ENCODE measurements around the gene PDPN.

Gene PDPN

GRCh38 chr1:13577846-13578245 lies 5.8 kb upstream of the PDPN start:
- DNase-seq (ENCODE audit: low read depth) = no peak

DNA sequence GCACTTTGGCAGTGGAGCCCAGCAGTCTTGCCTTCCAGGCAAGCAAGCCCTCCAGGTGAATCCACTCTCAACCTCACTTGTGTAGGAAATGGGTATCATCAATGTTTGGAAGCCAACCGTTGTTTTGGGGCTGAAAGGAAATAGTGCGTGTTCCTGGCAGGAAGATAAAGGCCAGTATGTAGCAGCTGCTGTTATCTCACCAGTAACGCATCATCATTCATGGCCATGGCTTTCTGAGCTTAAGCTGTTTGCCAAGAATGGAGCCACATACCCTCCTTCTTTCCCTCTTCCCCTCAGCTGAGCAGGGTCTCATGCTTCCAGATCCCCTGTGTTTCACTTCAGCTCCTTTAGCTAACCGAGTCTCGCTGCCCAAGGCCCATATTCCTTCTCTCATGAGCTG lies 2.2 kb upstream of the PDPN start:
- no peak for DNase-seq (ENCODE audit: low read depth)

GRCh38 chr1:13582713-13583443 lies 754 bp upstream of the PDPN start:
- DNase-seq (ENCODE audit: low read depth) = no peak

- peak; percentile 87 for DNase-seq (ENCODE audit: low read depth)
These were observed 547 bp downstream of the PDPN start for GRCh38 chr1:13583966-13584791.

- no peak for DNase-seq (ENCODE audit: low read depth)
These were observed 1.4 kb downstream of the PDPN start for GRCh38 chr1:13584876-13585611.

- no peak for DNase-seq (ENCODE audit: low read depth)
These were observed 2.0 kb downstream of the PDPN start for GRCh38 chr1:13585612-13585991.

GRCh38 chr1:13586001-13586400 lies 2.4 kb downstream of the PDPN start:
- peak; percentile 56 for DNase-seq (ENCODE audit: low read depth)

- DNase-seq (ENCODE audit: low read depth) = peak; percentile 82
These were observed 3.8 kb downstream of the PDPN start for GRCh38 chr1:13587256-13588030.

DNA sequence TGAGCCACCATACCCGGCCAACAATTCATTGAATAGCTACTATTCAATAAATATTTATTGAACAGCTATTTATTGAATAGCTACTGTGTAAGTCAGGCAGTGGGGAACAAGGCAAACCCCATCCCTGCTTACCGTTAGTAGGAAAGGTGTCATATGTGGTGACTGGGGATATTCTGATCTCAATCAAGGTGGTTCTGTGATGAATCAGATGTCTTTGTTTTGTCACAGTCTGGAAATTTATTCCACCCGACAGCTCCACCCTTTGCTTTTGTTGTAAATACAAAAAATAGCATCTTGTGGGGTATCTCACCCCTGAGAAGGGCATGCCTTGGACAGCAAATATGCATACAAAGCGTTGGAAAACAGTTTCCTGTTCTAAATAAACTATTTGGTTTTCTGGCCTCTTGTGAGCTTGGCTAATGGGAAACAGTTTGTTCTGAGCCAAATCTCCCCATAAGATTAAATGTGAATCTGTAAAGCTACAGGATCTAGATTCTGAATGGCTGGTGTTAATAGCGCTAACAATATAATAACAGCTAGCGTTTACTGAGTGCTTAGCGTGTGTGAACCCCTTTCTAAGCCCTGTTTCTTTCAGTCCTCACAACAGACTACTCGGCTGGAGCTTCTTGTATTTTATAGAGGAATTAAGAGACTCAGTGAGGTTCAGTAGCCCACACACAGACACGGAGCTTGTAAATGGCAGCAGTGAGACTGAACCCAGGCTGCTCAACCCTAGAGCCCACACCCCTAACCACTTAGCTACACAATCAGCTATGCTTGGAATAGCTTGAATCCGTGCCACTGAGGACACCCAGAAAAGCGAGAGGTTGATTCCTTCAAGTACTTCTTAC lies 5.5 kb downstream of the PDPN start:
- DNase-seq (ENCODE audit: low read depth) = no peak

- peak; percentile 79 for DNase-seq (ENCODE audit: low read depth)
These were observed 6.9 kb downstream of the PDPN start for GRCh38 chr1:13590486-13590885.

- peak; percentile 97 for DNase-seq (ENCODE audit: low read depth)
These were observed 10.0 kb downstream of the PDPN start for GRCh38 chr1:13593511-13594131.

GRCh38 chr1:13595411-13595810 lies 11.8 kb downstream of the PDPN start:
- DNase-seq (ENCODE audit: low read depth) = no peak

DNA sequence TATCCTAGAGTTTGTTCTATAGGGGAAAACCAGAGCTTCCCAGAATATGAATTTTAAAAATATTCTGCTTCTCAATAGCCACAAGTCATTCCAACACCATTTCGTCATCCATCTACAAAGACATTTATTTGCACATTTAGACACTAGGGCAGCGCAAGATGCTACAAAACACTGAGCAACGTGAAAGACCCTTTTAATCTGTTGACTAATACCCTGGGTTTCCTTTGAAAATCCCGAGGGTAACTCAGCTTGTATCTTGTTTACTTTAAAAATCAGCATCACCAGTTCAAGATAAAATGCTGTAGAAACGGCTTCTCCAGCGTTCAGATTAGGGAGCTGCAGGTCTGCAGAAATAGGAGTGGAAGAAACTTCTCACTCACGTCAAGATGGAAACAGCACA lies 13.5 kb downstream of the PDPN start:
- DNase-seq (ENCODE audit: low read depth) = peak; percentile 91

- no peak for DNase-seq (ENCODE audit: low read depth)
These were observed 17.3 kb downstream of the PDPN start for GRCh38 chr1:13600762-13601453.

DNA sequence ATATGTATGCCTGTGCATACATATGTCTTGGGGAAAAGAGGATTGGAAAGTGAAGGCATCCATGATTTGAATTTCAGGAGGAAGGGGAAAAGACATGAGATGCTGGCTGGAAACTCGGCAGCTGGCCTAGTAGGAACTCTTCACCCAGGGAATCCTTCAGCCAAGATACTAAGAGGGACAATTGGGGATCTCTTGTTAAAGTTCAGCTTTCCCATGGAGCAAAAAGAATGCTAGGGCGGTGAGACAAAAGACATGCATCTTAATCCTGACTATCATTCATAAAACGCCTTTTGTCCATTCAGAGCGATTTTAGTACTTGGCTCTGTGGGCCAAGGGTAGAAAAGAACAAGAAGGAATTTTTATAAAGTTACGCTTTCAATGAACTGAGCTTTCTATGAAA lies 20.5 kb downstream of the PDPN start:
- no peak for DNase-seq (ENCODE audit: low read depth)

DNA sequence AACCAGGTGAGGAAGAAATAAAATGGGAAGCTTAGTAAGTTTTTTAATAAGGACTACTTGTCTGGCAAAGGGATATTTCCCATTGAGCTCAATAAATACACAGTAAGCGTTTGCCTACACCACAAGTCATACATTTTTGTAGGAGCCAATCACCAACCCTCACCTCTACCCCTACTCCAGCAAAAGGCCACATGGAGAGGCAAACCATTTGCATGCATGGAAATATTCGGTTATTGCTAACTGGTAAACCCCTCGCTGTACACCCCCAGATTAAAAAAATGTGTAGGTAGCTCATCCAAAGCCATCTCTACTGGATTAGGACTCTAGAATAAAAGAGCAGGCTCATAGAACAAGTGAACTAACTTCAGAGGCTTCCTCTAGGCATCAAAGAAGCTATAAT lies 21.1 kb downstream of the PDPN start:
- DNase-seq (ENCODE audit: low read depth) = no peak

DNA sequence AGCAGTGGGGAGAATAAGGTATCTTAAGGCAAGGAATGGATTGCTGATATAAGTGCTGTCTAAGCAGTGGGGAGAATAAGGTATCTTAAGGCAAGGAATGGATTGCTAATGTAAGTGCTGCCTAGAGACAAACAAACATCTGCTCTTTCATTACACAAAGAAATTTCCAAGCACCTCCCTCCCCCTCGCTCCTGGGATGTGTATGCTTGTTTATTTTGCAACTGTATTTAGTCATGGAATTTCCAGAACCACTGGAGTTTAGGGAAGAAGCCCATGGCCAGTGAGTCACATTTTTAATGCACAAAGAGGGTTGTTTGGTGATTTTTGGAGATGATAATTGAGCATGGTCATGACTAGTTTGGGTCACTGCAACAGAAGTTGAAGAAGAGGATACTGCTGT lies 21.5 kb downstream of the PDPN start:
- peak; percentile 96 for DNase-seq (ENCODE audit: low read depth)

GRCh38 chr1:13607002-13607401 lies 23.4 kb downstream of the PDPN start:
- DNase-seq (ENCODE audit: low read depth) = no peak

DNA sequence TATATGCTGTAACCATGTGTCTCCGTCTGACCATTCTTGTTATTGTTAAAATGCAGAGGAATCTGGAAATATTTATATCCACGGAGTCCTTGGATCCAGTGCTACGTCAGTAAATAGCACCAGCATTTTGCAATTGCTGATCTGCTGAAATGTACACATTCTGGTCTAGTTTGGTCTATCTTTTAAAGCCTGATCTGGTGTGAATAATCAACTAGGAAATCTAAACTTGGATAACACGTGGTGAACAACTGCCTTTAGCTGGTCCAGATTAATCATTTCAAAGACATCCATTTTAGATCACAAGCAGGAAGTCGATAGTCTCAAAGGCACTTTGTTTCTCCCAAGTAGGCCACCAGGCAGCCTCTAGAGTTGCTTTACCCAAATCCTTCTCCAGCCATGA lies 32.6 kb downstream of the PDPN start:
- DNase-seq (ENCODE audit: low read depth) = peak; percentile 62

DNA sequence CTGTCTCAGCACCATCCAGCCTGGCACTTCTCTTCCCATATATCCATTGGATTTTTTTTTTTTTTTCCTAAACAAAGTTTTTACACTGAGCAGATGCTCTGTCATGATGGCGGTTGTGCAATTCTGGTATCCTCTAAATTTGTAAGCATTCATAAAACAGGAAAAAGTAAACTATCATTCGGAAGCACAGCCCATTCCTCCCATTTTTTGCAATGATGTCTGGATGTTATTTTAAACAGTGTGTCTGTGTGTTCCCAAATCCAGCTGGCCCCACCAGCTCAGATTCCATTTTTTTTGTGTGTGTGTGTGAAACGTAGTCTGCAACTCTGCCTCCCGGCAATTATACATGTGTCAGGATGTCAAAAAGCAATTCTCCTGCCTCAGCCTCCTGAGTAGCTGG lies 33.5 kb downstream of the PDPN start:
- peak; percentile 86 for DNase-seq (ENCODE audit: low read depth)

Data from amniotic epithelial cell (primary cell).